HG03432 (cell line): Measurements from ENCODE around the gene CCNQ.

Experiments
- ATAC-seq: cut with Tn5 transposase; IDR thresholded peaks from one replicate; pipeline ENCODE4 v1.9.1; 2021; ENCODE audit warnings: mild to moderate bottlenecking, moderate library complexity; ENCODE audit not compliant: unreplicated experiment

Gene CCNQ

GRCh38 chrX:153578200-153578835 is 20.6 kb downstream of the CCNQ start:
- no peak for ATAC-seq

GRCh38 chrX:153576961-153577360 is 22.0 kb downstream of the CCNQ start:
- ATAC-seq = no peak

- no peak for ATAC-seq
Measured at GRCh38 chrX:153576239-153576870, 22.6 kb downstream of the CCNQ start.

- ATAC-seq = no peak
Measured at GRCh38 chrX:153573984-153574383, 25.0 kb downstream of the CCNQ start.

GRCh38 chrX:153572601-153573000 is 26.3 kb downstream of the CCNQ start:
- no peak for ATAC-seq

- no peak for ATAC-seq
Measured at GRCh38 chrX:153571534-153571908, 27.4 kb downstream of the CCNQ start.

GRCh38 chrX:153569475-153569874 is 29.5 kb downstream of the CCNQ start:
- ATAC-seq = no peak

- ATAC-seq = no peak
Measured at GRCh38 chrX:153568451-153569011, 30.4 kb downstream of the CCNQ start.

GRCh38 chrX:153565996-153566580 is 32.9 kb downstream of the CCNQ start:
- ATAC-seq = no peak

- no peak for ATAC-seq
Measured at GRCh38 chrX:153564047-153564606, 34.8 kb downstream of the CCNQ start.

GRCh38 chrX:153562546-153562945 is 36.4 kb downstream of the CCNQ start:
- ATAC-seq = no peak

- no peak for ATAC-seq
Measured at GRCh38 chrX:153561337-153561736, 37.6 kb downstream of the CCNQ start.

- no peak for ATAC-seq
Measured at GRCh38 chrX:153560466-153560865, 38.5 kb downstream of the CCNQ start.

GRCh38 chrX:153560000-153560399 is 38.9 kb downstream of the CCNQ start:
- ATAC-seq = no peak

GRCh38 chrX:153557618-153558355 is 41.2 kb downstream of the CCNQ start:
- ATAC-seq = no peak

- ATAC-seq = no peak
Measured at GRCh38 chrX:153556767-153557166, 42.2 kb downstream of the CCNQ start.

- no peak for ATAC-seq
Measured at GRCh38 chrX:153554519-153555167, 44.3 kb downstream of the CCNQ start.

GRCh38 chrX:153551135-153551534 is 47.8 kb downstream of the CCNQ start:
- no peak for ATAC-seq

- no peak for ATAC-seq
Measured at GRCh38 chrX:153549807-153550206, 49.1 kb downstream of the CCNQ start.

GRCh38 chrX:153549231-153549630 is 49.7 kb downstream of the CCNQ start:
- no peak for ATAC-seq

- no peak for ATAC-seq
Measured at GRCh38 chrX:153547195-153547594, 51.7 kb downstream of the CCNQ start.
